ENCODE data around the gene ARHGEF7.
"Not testable (repeated sequence)": the region's sequence is repeated elsewhere in the genome, so short reads cannot be mapped to it uniquely, and the experiment has no call there.

ARHGEF7 gene

GRCh38 chr13:111251646-111252445 is 136.7 kb downstream of the ARHGEF7 start:
- no peak for DNase-seq (ENCODE audit: low read depth in 1 of 2, low spot score in 1 of 2)

- no peak for DNase-seq (ENCODE audit: low read depth in 1 of 2, low spot score in 1 of 2)
Measured at GRCh38 chr13:111252446-111253364, 137.6 kb downstream of the ARHGEF7 start.

GRCh38 chr13:111253365-111253872 is 138.3 kb downstream of the ARHGEF7 start:
- DNase-seq (ENCODE audit: low read depth in 1 of 2, low spot score in 1 of 2), result no peak

- no peak for DNase-seq (ENCODE audit: low read depth in 1 of 2, low spot score in 1 of 2)
Measured at GRCh38 chr13:111255228-111255790, 140.2 kb downstream of the ARHGEF7 start.

GRCh38 chr13:111256458-111256857 is 141.3 kb downstream of the ARHGEF7 start:
- no peak for DNase-seq (ENCODE audit: low read depth in 1 of 2, low spot score in 1 of 2)

GRCh38 chr13:111256946-111257345 is 141.8 kb downstream of the ARHGEF7 start:
- DNase-seq (ENCODE audit: low read depth in 1 of 2, low spot score in 1 of 2), result no peak

- DNase-seq (ENCODE audit: low read depth in 1 of 2, low spot score in 1 of 2), result not testable (repeated sequence)
Measured at GRCh38 chr13:111257899-111258298, 142.8 kb downstream of the ARHGEF7 start.

- no peak for DNase-seq (ENCODE audit: low read depth in 1 of 2, low spot score in 1 of 2)
Measured at GRCh38 chr13:111258637-111259036, 143.5 kb downstream of the ARHGEF7 start.

- DNase-seq (ENCODE audit: low read depth in 1 of 2, low spot score in 1 of 2), result no peak
Measured at GRCh38 chr13:111259058-111259457, 143.9 kb downstream of the ARHGEF7 start.

GRCh38 chr13:111261326-111261725 is 146.2 kb downstream of the ARHGEF7 start:
- no peak for DNase-seq (ENCODE audit: low read depth in 1 of 2, low spot score in 1 of 2)

GRCh38 chr13:111262281-111262680 is 147.2 kb downstream of the ARHGEF7 start:
- no peak for DNase-seq (ENCODE audit: low read depth in 1 of 2, low spot score in 1 of 2)

GRCh38 chr13:111262715-111263114 is 147.6 kb downstream of the ARHGEF7 start:
- no peak for DNase-seq (ENCODE audit: low read depth in 1 of 2, low spot score in 1 of 2)

- DNase-seq (ENCODE audit: low read depth in 1 of 2, low spot score in 1 of 2), result no peak
Measured at GRCh38 chr13:111263566-111263965, 148.5 kb downstream of the ARHGEF7 start.

GRCh38 chr13:111265006-111265700 is 150.0 kb downstream of the ARHGEF7 start:
- DNase-seq (ENCODE audit: low read depth in 1 of 2, low spot score in 1 of 2), result no peak

GRCh38 chr13:111265701-111266035 is 150.6 kb downstream of the ARHGEF7 start:
- no peak for DNase-seq (ENCODE audit: low read depth in 1 of 2, low spot score in 1 of 2)

GRCh38 chr13:111267205-111267604 is 152.1 kb downstream of the ARHGEF7 start:
- no peak for DNase-seq (ENCODE audit: low read depth in 1 of 2, low spot score in 1 of 2)

- no peak for DNase-seq (ENCODE audit: low read depth in 1 of 2, low spot score in 1 of 2)
Measured at GRCh38 chr13:111267784-111268183, 152.7 kb downstream of the ARHGEF7 start.

GRCh38 chr13:111269508-111269907 is 154.4 kb downstream of the ARHGEF7 start:
- no peak for DNase-seq (ENCODE audit: low read depth in 1 of 2, low spot score in 1 of 2)

GRCh38 chr13:111270126-111270525 is 155.0 kb downstream of the ARHGEF7 start:
- DNase-seq (ENCODE audit: low read depth in 1 of 2, low spot score in 1 of 2), result no peak

- DNase-seq (ENCODE audit: low read depth in 1 of 2, low spot score in 1 of 2), result no peak
Measured at GRCh38 chr13:111270765-111271698, 155.9 kb downstream of the ARHGEF7 start.

Measured in activated T-helper 1 cell treated with anti-CD3 and anti-CD28 coated beads, Interleukin-2, amount 50 U/mL, for 16 hours (primary cell).